SU-DHL-6 (cell line): Measurements from ENCODE around the gene HIVEP2.

ENCODE experiments used
- EZH2phosphoT487 ChIP-seq: fragments of 200-600 bp; sonication (generic), shearing (Covaris generic); conservative IDR thresholded peaks from 2 replicates; pipeline ENCODE4 v1.6.1; 2018; ENCODE audit warnings: mild to moderate bottlenecking, antibody characterized with exemption, low read length, moderate library complexity, mixed read lengths
- TF ChIP-seq, protein P1 (sequence below): fragments of 200-600 bp; sonication (generic); IDR thresholded peaks from one replicate; pipeline ENCODE4 v1.5.1; 2017; ENCODE audit warnings: antibody characterized with exemption, mild to moderate bottlenecking, low read length, moderate library complexity; ENCODE audit not compliant: insufficient read depth, poor library complexity, severe bottlenecking

DNA sequence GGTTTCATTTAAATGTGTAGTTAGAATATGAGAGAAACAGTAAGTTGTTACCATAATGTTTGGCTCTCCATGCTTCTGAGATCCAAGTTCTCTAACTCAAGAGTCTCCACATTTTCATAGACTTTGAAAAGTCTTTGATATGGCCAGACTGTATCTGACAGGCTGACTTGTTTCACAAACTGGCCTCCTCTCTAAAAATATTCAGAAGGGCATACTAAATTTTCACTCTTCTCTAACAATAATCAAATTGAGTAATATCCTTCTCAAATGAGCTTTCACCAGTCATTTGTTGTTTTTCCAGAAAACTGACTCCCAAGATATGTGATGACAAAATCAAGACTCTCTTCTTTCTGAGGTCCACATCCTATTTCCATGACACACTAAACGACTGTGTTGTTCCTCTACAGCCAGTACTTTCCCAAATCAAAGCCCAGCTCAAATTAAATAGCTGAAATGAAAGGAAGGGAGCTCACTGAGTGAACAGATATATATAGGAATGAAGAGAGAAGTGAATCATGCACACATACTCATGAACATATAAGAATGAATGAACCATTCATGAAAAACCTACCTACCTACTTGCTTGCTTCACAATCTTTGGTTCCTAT is 15.1 kb downstream of the HIVEP2 start:
- TF ChIP-seq, protein P1, sequence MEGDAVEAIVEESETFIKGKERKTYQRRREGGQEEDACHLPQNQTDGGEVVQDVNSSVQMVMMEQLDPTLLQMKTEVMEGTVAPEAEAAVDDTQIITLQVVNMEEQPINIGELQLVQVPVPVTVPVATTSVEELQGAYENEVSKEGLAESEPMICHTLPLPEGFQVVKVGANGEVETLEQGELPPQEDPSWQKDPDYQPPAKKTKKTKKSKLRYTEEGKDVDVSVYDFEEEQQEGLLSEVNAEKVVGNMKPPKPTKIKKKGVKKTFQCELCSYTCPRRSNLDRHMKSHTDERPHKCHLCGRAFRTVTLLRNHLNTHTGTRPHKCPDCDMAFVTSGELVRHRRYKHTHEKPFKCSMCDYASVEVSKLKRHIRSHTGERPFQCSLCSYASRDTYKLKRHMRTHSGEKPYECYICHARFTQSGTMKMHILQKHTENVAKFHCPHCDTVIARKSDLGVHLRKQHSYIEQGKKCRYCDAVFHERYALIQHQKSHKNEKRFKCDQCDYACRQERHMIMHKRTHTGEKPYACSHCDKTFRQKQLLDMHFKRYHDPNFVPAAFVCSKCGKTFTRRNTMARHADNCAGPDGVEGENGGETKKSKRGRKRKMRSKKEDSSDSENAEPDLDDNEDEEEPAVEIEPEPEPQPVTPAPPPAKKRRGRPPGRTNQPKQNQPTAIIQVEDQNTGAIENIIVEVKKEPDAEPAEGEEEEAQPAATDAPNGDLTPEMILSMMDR = no peak
- no peak for TF ChIP-seq EZH2phosphoT487
